HG02759 (cell line): ENCODE results near the gene MYCBP.

Experiments
- ATAC-seq: cut with Tn5 transposase; IDR thresholded peaks from one replicate; pipeline ENCODE4 v1.9.1; 2021; ENCODE audit warnings: mild to moderate bottlenecking, moderate library complexity; ENCODE audit not compliant: unreplicated experiment

Gene MYCBP

GRCh38 chr1:38826886-38827285 is 46.3 kb downstream of the MYCBP start:
- no peak for ATAC-seq

GRCh38 chr1:38826262-38826661 is 46.9 kb downstream of the MYCBP start:
- no peak for ATAC-seq

DNA sequence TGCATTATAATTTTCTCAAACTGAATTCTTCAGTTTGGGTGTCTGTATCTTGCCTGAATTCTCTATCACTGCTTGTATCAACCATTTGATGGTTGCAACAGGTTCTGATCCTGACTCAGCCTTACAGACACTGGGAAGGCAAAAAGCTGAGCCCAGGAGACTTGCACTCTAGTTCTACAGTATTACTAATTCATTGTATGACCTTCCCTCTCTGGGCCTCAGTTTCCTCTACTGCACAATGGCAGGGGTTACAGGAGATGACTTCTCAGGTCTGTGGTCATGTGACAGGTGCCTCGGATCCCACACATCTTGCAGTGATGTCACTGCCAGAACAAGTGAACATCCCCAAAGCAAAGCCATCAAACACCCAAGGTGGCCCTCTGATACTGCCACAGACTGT is 52.3 kb downstream of the MYCBP start:
- no peak for ATAC-seq

DNA sequence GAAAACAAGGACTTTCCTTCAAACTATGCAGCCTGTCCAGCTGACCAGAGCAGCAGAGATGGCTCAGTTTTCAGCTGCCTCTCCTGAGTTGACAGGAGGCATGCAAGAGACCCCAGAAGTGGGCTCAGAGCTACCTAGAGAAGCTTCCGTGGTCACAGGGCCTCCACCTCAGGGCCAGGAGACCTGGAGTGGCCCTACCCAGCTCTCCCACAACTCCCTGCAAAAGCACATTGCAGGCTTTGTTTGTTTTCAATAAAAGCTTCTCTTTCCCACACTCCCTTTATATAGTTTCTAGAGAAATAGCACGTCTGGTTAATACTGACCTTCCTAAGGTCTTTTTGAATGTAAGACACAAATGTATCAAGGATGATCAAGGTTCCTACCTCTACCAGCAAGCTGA is 53.6 kb downstream of the MYCBP start:
- ATAC-seq, result no peak

DNA sequence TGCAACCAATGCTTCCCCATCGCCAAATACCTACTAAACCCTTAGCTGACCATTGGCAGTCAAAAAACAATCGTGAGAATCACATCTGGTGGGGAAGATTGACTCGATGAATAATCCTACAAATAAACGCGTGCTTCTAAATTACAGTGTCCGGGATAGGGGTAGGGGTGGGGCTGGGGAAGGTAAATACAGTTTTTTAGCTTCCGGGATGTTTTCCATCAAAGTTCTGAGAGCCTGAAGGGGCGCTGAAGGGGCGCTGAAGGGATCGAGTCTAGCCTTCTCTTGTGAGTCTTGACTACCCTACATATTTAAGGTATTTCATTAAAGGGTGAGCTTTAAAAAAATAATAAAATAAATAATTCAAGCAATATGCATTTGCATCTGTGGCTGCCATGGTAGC is 54.1 kb downstream of the MYCBP start:
- no peak for ATAC-seq

DNA sequence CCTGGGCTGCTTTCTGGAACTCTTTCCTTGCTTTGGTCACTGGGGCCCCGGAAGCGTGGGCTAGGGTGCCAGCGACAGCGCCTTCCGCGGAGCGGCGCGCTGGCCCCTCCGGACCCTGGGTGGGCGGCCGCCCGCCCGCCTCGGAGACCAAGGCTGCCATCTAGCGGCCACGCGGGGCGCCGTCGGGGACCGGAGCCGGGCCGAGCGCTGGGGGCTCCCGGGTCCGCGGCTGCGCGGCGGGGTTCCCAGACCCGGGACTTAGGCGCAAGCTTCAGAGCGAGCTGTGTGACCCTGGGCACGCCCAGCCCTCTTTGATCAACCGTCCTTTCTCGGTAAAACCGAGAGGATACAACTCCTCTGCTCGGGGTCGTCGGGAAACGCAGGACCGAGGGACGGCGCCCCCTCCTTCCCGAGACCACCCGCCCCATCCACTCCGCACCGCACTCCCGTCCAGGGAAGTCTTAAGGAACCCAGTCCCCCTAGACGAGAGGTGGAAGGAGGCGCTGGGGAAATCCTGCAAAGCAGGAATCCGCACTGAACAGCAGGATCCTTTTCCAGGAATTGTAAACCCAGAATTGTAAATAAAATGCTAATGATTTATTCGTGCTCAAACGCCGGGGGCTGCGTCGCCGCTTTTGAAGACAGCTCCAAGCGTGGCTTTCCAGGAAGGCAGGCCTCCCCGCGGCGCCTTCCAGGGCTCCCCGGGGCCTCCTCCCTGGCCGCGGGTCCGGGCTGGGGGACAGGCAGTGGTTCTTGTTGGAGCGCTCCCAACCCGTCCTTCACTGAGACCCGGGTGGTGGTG is 54.8 kb downstream of the MYCBP start:
- ATAC-seq, result no peak

- ATAC-seq, result no peak
Observed at GRCh38 chr1:38817267-38818174, 55.6 kb downstream of the MYCBP start.

DNA sequence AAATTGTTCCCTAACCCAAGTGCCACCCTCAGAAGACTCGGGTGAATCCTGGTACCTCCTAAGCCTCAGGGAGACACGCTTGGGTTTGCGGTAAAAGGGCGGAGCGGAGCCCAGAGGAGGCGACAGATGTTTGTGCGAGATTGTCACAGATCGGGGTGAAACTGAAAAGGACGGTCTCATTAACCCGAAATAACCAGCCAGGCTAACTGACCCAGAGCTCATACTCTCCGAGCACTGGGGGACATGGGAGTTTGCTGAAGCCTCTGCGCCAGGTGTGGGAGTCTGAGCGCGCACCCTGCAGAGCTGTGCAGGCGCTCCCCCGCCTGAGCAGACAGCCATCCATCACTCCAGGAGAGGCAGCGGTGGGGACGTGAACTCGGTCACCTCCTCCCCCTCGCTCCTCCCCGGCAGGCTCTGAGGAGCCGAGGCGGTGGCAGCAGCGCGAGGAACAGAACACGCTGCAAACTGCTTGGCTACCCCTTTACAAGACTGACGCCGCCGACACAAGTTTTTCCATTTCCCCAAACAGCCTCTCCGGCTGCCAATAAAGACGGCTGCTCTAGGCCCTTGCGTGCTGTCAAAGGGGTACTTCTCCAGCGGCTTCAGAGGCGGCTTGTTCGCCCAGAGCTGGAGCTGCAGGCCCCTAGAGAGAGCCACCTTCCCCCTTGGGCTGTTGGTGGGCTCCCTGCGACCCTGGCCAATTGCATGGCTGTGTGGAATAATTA is 57.1 kb downstream of the MYCBP start:
- peak; percentile 81 for ATAC-seq

DNA sequence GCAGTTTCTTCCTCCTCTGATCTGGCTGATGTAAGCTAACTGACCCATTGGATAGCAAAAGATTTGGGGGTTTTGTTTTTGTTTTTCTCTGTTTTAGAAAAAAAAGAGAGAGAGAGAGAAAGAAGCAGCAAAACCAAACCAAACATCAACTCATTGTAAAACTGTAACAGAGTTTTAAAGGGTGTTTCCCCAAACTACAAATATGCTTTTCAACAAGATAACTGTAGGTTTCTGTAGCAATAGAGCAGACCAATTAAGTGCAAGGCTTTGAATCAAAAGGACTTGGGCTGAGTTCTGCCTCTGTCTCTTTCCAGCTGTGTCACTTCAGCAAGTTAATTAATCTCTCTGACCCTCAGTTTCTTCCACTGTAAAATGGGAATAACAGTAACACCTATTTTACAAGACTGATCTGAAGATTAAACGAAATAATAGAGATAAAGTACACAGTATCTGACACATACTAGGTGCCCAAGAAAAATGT is 58.1 kb downstream of the MYCBP start:
- no peak for ATAC-seq

DNA sequence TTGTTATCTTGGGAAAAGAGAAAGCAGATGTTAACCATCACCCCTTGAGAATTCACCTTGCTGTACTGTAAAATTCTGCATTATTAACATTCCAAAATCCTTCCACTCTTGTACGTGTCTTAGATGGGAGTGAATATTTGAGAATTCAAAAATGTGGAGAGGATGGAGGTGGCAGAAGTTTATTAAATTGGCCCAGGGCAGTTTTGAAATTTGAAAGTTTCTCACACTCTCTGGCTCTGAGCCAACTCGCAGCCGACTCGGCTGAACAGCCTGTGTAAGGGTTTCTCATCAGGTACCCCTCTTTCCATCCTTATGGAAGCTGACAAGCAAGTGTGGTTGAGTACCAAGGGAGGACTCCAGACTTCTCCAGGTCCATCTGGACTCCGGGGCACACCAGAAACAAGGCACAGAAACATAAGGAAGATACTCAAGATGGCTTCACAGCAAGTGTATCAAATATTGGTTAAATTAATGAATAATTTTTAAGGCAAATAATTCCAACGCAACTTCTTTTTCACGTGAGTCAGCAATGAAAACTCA is 58.6 kb downstream of the MYCBP start:
- ATAC-seq, result no peak

DNA sequence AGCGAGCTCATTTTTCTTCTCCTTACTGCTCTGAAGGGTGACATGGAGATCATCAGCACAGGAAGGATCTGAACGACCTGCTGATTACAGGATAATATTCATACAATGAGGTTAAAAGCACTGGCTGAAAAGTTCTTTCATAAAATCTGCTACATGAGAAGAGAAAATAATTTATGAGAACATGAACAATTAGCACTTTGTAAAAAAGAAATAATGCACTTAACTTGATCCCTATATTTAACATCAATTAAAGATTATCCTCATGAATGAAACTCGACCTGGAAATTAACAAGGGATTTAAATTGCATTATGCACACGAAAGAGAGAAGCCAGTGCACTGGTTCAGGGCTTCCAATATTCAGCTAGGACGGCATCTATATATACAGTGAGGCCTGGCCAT is 60.2 kb downstream of the MYCBP start:
- no peak for ATAC-seq
